Upper lobe of left lung (tissue), 4 donors: Measurements from ENCODE around the gene ZNF687.
"Not testable (repeated sequence)": the region's sequence is repeated elsewhere in the genome, so short reads cannot be mapped to it uniquely, and the experiment has no call there.

Experiments used
- CTCF ChIP-seq, 6 experiments: fragments of 450-650 bp in 4 of 6; fragments of 200-600 bp in 2 of 6; sonication (generic) in 2 of 6; IDR thresholded peaks; one replicate each; pipeline ENCODE4 v1.5.1; 2016 to 2019; ENCODE audit warnings: antibody characterized with exemption in 6 of 6
- POLR2A ChIP-seq, 4 donors: fragments of 450-650 bp; IDR thresholded peaks; one replicate each; pipeline ENCODE4 v1.5.1; 2016 to 2017; ENCODE audit warnings: antibody characterized with exemption in 4 of 4, mild to moderate bottlenecking in 2 of 4
- POLR2AphosphoS5 ChIP-seq, 2 donors: sonication (generic); formaldehyde crosslinking; IDR thresholded peaks; one replicate each; pipeline ENCODE4 v1.5.1; 2017; ENCODE audit warnings: antibody characterized with exemption in 2 of 2

GRCh38 chr1:151275341-151275740 is 6.8 kb upstream of the ZNF687 start:
- not testable (repeated sequence) for TF ChIP-seq CTCF, POLR2AphosphoS5, POLR2A (IDR thresholded peaks at IDR 0.05)
